ENCODE data around the gene CACNA1B.

DNA sequence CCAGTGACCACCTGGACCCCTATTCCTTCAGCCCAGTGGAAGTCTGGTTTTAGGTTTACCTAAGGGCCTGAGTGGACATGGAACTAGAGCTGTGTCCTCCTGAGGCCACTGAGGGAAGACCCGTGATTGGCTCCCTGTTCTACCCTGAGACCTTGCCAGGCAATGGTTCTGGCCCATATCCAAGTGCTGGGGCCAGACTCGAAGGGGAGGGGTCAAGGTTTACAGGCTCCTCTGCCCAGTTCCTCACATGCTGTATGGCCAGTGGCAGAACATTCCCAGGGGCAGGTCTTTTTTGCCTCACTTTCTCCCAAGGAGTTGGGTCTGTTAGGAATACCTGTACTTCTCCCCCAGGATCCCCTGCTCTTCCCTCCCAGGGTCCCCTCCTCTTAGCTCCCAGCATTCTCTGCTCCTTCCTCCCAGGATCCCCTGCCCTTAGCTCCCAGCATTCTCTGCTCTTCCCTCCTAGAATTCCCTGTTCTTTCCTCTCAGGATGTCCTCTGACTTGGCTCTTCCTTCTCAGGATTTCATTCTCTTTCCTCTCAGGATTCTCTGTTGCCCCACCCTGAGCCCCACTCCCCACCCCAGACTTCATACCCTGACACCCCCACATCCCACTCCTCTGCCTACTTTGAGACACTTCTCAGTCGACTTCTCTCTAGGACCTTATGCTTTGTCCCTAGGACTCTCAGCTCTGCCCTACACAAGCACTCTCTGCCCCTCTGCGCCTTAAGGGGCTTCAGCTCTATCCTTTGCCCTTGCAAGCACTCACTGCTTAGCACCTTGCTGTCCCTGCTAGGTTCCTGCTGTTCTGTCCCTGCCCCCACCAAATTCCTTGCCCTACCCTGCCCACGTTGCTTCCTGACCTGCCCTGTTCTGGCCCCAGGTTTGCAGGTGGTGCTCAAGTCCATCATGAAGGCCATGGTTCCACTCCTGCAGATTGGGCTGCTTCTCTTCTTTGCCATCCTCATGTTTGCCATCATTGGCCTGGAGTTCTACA, 36.5 kb downstream of the CACNA1B start:
- TF ChIP-seq GATA3 (IDR thresholded peaks at IDR 0.05; ENCODE audit: borderline replicate concordance) (no peak), JUNB (IDR thresholded peaks at IDR 0.05) (no peak), MAFK (IDR thresholded peaks at IDR 0.05; ENCODE audit: partially characterized antibody) (no peak), HOXA7 (CRISPR knock-in tag; IDR thresholded peaks at IDR 0.05) (no peak), POLR2A (IDR thresholded peaks at IDR 0.05; ENCODE audit: low read length) (no peak), MYC (IDR thresholded peaks at IDR 0.05; ENCODE audit: borderline replicate concordance, low read length) (no peak)
- TF ChIP-seq, protein P1, sequence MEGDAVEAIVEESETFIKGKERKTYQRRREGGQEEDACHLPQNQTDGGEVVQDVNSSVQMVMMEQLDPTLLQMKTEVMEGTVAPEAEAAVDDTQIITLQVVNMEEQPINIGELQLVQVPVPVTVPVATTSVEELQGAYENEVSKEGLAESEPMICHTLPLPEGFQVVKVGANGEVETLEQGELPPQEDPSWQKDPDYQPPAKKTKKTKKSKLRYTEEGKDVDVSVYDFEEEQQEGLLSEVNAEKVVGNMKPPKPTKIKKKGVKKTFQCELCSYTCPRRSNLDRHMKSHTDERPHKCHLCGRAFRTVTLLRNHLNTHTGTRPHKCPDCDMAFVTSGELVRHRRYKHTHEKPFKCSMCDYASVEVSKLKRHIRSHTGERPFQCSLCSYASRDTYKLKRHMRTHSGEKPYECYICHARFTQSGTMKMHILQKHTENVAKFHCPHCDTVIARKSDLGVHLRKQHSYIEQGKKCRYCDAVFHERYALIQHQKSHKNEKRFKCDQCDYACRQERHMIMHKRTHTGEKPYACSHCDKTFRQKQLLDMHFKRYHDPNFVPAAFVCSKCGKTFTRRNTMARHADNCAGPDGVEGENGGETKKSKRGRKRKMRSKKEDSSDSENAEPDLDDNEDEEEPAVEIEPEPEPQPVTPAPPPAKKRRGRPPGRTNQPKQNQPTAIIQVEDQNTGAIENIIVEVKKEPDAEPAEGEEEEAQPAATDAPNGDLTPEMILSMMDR (IDR thresholded peaks at IDR 0.05), result no peak
